K562 (cell line): ENCODE results near the gene LOXHD1.

ENCODE experiments used
- CEBPB ChIP-seq: fragments of 450-650 bp; IDR thresholded peaks from 2 replicates; pipeline ENCODE4 v1.6.1; 2016; ENCODE audit warnings: missing genetic modification characterization, missing compliant biosample characterization
- EZH2 ChIP-seq: IDR thresholded peaks from 2 replicates; pipeline ENCODE4 v1.6.1; 2012; ENCODE audit warnings: low read depth, mild to moderate bottlenecking, inconsistent platforms, low read length, borderline replicate concordance
- MCM7 ChIP-seq, 2 experiments: fragments of 450-650 bp; IDR thresholded peaks; 2 replicates each; pipeline ENCODE4 v1.6.1; 2016 to 2018
- ZNF24 ChIP-seq: fragments of 450-650 bp; IDR thresholded peaks from 2 replicates; pipeline ENCODE4 v1.6.1; 2016
- TF ChIP-seq, protein P1 (sequence below), 3 experiments: IDR thresholded peaks in 2 of 3; conservative IDR thresholded peaks in 1 of 3; 2 replicates each; pipeline ENCODE4 v1.5.1; 2011 to 2012; ENCODE audit warnings: low read length in 3 of 3, mild to moderate bottlenecking in 3 of 3, control low read depth in 2 of 3, improper control_type of control experiment in 1 of 3, inconsistent platforms in 1 of 3, low read depth in 1 of 3, mixed read lengths in 1 of 3, moderate library complexity in 1 of 3; ENCODE audit not compliant: insufficient read depth in 2 of 3

DNA sequence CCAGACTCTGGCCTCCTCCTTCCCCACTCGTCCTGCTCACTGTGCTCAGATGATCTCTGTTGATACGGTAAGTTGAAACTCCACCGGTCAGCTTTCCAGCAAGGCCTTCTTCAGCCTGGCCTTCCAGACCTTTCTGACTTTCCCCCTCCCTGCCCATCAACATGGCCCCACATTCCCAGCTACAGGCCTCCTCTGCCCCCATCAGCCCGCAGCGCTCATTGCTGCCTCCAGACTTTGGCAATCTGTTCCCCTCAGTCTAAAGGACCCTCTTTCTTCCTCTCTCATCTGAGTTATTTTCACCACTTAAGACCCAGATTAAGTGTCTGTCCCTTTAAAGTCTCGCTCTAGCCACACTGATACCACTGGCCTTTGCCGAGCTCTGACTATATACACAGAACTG, 10.6 kb downstream of the LOXHD1 start:
- TF ChIP-seq MCM7 (IDR thresholded peaks at IDR 0.05), result no peak
- TF ChIP-seq EZH2, result no peak
- no peak for TF ChIP-seq CEBPB
- no peak for TF ChIP-seq ZNF24
- TF ChIP-seq, protein P1, sequence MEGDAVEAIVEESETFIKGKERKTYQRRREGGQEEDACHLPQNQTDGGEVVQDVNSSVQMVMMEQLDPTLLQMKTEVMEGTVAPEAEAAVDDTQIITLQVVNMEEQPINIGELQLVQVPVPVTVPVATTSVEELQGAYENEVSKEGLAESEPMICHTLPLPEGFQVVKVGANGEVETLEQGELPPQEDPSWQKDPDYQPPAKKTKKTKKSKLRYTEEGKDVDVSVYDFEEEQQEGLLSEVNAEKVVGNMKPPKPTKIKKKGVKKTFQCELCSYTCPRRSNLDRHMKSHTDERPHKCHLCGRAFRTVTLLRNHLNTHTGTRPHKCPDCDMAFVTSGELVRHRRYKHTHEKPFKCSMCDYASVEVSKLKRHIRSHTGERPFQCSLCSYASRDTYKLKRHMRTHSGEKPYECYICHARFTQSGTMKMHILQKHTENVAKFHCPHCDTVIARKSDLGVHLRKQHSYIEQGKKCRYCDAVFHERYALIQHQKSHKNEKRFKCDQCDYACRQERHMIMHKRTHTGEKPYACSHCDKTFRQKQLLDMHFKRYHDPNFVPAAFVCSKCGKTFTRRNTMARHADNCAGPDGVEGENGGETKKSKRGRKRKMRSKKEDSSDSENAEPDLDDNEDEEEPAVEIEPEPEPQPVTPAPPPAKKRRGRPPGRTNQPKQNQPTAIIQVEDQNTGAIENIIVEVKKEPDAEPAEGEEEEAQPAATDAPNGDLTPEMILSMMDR (IDR thresholded peaks at IDR 0.05 in 2 of 3, conservative IDR thresholded peaks at IDR 0.05 in 1 of 3; ENCODE audit: insufficient read depth in 2 of 3, low read depth in 1 of 3, low read length in 3 of 3), result no peak
